Measurements from ENCODE around the gene AADAT. TPM values are rescaled to one million over a fixed set of nuclear protein-coding genes. Genes with fewer than 3 reads are reported as not detected.

Gene AADAT
- total RNA-seq (2021; fragmentation: NEBNext Ultra II Directional; extraction: Animal tissue kit (Norgen Biotek cat#: 25700)) (7.7 and 9.2 TPM in 2 replicates), polyA plus RNA-seq (2011; rRNA removed) (4.6 and 6.1 TPM in 2 replicates), polyA minus RNA-seq (2011; rRNA and poly(A)+ RNA removed) (3.6 and 9.0 TPM in 2 replicates)
- polyA plus RNA-seq (2011; cell fraction: cytosol; rRNA removed), result 7.1 TPM
- 8.6 TPM for polyA plus RNA-seq (2011; cell fraction: nucleus; rRNA removed)
- 6.4 to 9.8 TPM (median 7.8 TPM) in 4 replicates for polyA plus RNA-seq (2012, experiment 1 of 2)
- 1.3 TPM for polyA plus RNA-seq (2012, experiment 2 of 2)
- polyA plus RNA-seq (2013, experiment 1 of 2), result 8.1 TPM
- 7.3 TPM for polyA plus RNA-seq (2013, experiment 2 of 2)
- polyA minus RNA-seq (2011; cell fraction: cytosol; rRNA and poly(A)+ RNA removed), result 2.5 TPM
- polyA minus RNA-seq (2011; cell fraction: nucleus; rRNA and poly(A)+ RNA removed), result 8.5 TPM
- long read RNA-seq, experiment 1, partial matches to known transcripts, result 1 of 5 reads
- long read RNA-seq, experiment 1, other reads (novel, unspliced or antisense), result 2 of 5 reads
- long read RNA-seq, experiment 2, partial matches to known transcripts, result 0 of 7 reads
- long read RNA-seq, experiment 2, other reads (novel, unspliced or antisense), result 3 of 7 reads

GRCh38 chr4:170089668-170090351 lies at the start of gene AADAT:
TSS of gene AADAT (minus strand) at chr4:170089956. CDS start at chr4:170089690, 266 bp downstream.
- Histone ChIP-seq H3K9ac (replicated peaks in 1 of 4; ENCODE audit: extremely low read depth in 1 of 4, low read depth in 3 of 4, low read length in 3 of 4) (peak within 1 kb of the TSS; percentile 66 to 83 (median 78)), H2BK15ac (ENCODE audit: low read length) (peak within 1 kb of the TSS; percentile 88; the same call in 1 of the 2 replicates), H3K4me1 (replicated peaks in 1 of 4; ENCODE audit: control insufficient read depth in 3 of 4, insufficient read depth in 4 of 4, low read length in 3 of 4) (peaks cover 0 to 7% (median 6%) of the 10 kb centered on the region in 4 experiments; a peak in 5 of 7 replicates), H3K27ac (ENCODE audit: low read depth, low read length) (peak within 1 kb of the TSS; percentile 25; the same call in 1 of the 2 replicates), H3K23me2 (ENCODE audit: low read depth, low read length) (peaks cover 11% of the 10 kb centered on the region), H2BK12ac (ENCODE audit: low read depth, low read length) (peak within 1 kb of the TSS; percentile 91; the same call in 1 of the 2 replicates), H4K8ac (ENCODE audit: extremely low read depth, insufficient read depth, low read length) (peak within 1 kb of the TSS; percentile 78), H3K36me3 (ENCODE audit: control insufficient read depth in 2 of 4, insufficient read depth in 4 of 4, low read length in 3 of 4) (peaks cover 0 to 13% (median 5%) of the 10 kb centered on the region in 4 experiments; a peak in 2 of 8 replicates), H2BK120ac (replicated peaks; ENCODE audit: low read depth, low read length) (no peak within 1 kb of the TSS), H3K18ac (ENCODE audit: extremely low read depth, low read length) (peak within 1 kb of the TSS; percentile 91), H3K14ac (ENCODE audit: insufficient read length) (no peak within 1 kb of the TSS), H2AFZ (ENCODE audit: low read length) (peak within 1 kb of the TSS; percentile 97), H2BK20ac (ENCODE audit: low read length) (no peak within 1 kb of the TSS; the same call in 1 of the 2 replicates), H3K27me3 (replicated peaks in 1 of 4; ENCODE audit: control insufficient read depth in 3 of 4, extremely low read depth in 1 of 4, insufficient read depth in 3 of 4, low read length in 3 of 4) (peaks cover 0 to 7% (median 4%) of the 10 kb centered on the region in 4 experiments; a peak in 4 of 7 replicates), H3K9me3 (ENCODE audit: insufficient read depth in 2 of 2, low read depth in 1 of 2, low read length in 1 of 2) (no peaks in the 10 kb centered on the region), H3K56ac (replicated peaks; ENCODE audit: insufficient read length, low read depth, low read length) (no peak within 1 kb of the TSS), H3K79me2 (ENCODE audit: control insufficient read depth in 1 of 2, insufficient read depth in 2 of 2, low read length in 2 of 2) (no peaks in the 10 kb centered on the region), H4K5ac (ENCODE audit: insufficient read length, low read depth, low read length) (no peak within 1 kb of the TSS), H4K20me1 (replicated peaks in 1 of 2; ENCODE audit: control insufficient read depth in 1 of 2, insufficient read depth in 2 of 2, low read length in 2 of 2) (no peaks in the 10 kb centered on the region), H3K4ac (replicated peaks; ENCODE audit: insufficient read length, low read depth, low read length) (no peak within 1 kb of the TSS), H2BK5ac (ENCODE audit: low read depth, low read length) (0 out of 2 replicates have a peak within 1 kb of the TSS, but pooled peaks have one; percentile 7), H2AK5ac (ENCODE audit: low read depth, low read length) (no peak within 1 kb of the TSS), H3K23ac (ENCODE audit: insufficient read length) (no peak within 1 kb of the TSS), H3K4me3 (ENCODE audit: extremely low read depth in 1 of 4, insufficient read depth in 2 of 4, low read depth in 3 of 4, low read length in 4 of 4) (peak within 1 kb of the TSS; percentile 81 to 87 (median 82)), H3K79me1 (ENCODE audit: low read depth, low read length) (no peaks in the 10 kb centered on the region), H4K91ac (replicated peaks; ENCODE audit: insufficient read length, low read length) (peak within 1 kb of the TSS; percentile 48), H3K4me2 (ENCODE audit: insufficient read depth in 1 of 2, low read depth in 2 of 2, low read length in 2 of 2) (peak within 1 kb of the TSS; percentile 96 to 99)
- DNase-seq (ENCODE audit: low read depth in 1 of 2, low spot score in 2 of 2) (peak; percentile 60 to 89), FAIRE-seq (no peak)
- WGBS, 2 experiments (ENCODE audit: extremely low coverage in 1 of 2, insufficient coverage in 1 of 2, insufficient read length in 1 of 2, insufficient replicate concordance in 2 of 2, low coverage in 1 of 2, low lambda C conversion rate in 2 of 2, missing lambda C conversion rate in 1 of 2), result 3% methylated on average over 52 of the region's 80 CpGs; no CpG with 5 or more reads in 1 of the 2 experiments
- ChIA-PET CTCF (ENCODE audit: partially characterized antibody) (interaction anchor here (0.6 to 8.2 kb wide), 12 partner anchors 12 to 292 kb away, joined by 3 to 37 read pairs (median 6); no protein-coding TSS in a partner anchor), POLR2A (ENCODE audit: partially characterized antibody) (interaction anchor here (0.6 to 1.2 kb wide), 3 partner anchors 20 to 63 kb away, joined by 3 read pairs; partner anchors contain the start of gene MFAP3L)
- TF ChIP-seq CHD2 (IDR thresholded peaks at IDR 0.05; ENCODE audit: low read length), result no peak
- peak; percentile 62; the same call in 1 of the 2 replicates for TF ChIP-seq GABPA (IDR thresholded peaks at IDR 0.05; ENCODE audit: borderline replicate concordance, insufficient read depth, low read length)
- no peak for TF ChIP-seq SIX5 (IDR thresholded peaks at IDR 0.05; ENCODE audit: low read depth, low read length)
- no peak for TF ChIP-seq JUN (IDR thresholded peaks at IDR 0.05; ENCODE audit: low read depth, low read length)

Measured in H1 (cell line).